ENCODE results near the gene TTLL4.

DNA sequence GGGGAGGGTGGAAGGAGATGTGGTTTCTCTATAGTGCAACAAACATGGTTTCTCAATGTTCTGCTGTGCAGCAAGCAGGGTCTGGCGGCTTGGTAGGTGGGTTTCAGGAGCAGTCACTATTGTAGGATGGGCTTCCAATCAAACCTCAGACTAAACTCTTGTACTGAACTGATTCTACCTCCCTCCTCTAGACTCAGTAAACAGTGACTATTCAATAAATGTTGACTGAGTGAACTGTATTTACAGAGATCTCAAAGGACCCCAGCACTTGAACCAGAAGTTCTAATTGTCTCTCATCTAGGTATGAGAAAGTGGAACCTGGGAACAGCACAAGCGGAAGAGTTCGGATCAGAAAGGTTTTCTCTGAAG, 44.5 kb downstream of the TTLL4 start:
- TF ChIP-seq, protein P1, sequence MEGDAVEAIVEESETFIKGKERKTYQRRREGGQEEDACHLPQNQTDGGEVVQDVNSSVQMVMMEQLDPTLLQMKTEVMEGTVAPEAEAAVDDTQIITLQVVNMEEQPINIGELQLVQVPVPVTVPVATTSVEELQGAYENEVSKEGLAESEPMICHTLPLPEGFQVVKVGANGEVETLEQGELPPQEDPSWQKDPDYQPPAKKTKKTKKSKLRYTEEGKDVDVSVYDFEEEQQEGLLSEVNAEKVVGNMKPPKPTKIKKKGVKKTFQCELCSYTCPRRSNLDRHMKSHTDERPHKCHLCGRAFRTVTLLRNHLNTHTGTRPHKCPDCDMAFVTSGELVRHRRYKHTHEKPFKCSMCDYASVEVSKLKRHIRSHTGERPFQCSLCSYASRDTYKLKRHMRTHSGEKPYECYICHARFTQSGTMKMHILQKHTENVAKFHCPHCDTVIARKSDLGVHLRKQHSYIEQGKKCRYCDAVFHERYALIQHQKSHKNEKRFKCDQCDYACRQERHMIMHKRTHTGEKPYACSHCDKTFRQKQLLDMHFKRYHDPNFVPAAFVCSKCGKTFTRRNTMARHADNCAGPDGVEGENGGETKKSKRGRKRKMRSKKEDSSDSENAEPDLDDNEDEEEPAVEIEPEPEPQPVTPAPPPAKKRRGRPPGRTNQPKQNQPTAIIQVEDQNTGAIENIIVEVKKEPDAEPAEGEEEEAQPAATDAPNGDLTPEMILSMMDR (conservative IDR thresholded peaks at IDR 0.05): no peak
- TF ChIP-seq EZH2 (IDR thresholded peaks at IDR 0.05; ENCODE audit: low read depth): no peak
